C4-2B (cell line): ENCODE data around the gene FCN2.

Experiments used
- CTCF ChIP-seq: fragments of 450-650 bp; conservative IDR thresholded peaks from 2 replicates; pipeline ENCODE4 v1.5.1; 2017; ENCODE audit warnings: mild to moderate bottlenecking
- ZFX ChIP-seq: fragments of 450-650 bp; IDR thresholded peaks from 2 replicates; pipeline ENCODE4 v1.6.1; 2017

GRCh38 chr9:134932606-134933005 lies 52.0 kb downstream of the FCN2 start:
- TF ChIP-seq CTCF (no peak), ZFX (no peak)
